GM23338 (cell line): ENCODE measurements around the gene CHN1.

Experiments
- EZH2phosphoT487 ChIP-seq: fragments of 200-600 bp; sonication (generic); IDR thresholded peaks from one replicate; pipeline ENCODE4 v1.8.1; 2018; ENCODE audit warnings: antibody characterized with exemption; ENCODE audit not compliant: unreplicated experiment
- JUNB ChIP-seq: IDR thresholded peaks from one replicate; pipeline ENCODE4 v1.6.1; 2016; ENCODE audit warnings: antibody characterized with exemption; ENCODE audit not compliant: unreplicated experiment
- TF ChIP-seq, protein P1 (sequence below), 2 experiments: fragments of 200-600 bp in 1 of 2; sonication (generic) in 1 of 2; conservative IDR thresholded peaks; 2 replicates each; pipeline versions ENCODE4 v1.5.1 to v1.6.1; 2016 to 2017; ENCODE audit warnings: antibody characterized with exemption in 2 of 2, low read depth in 2 of 2, mild to moderate bottlenecking in 2 of 2, moderate library complexity in 1 of 2

DNA sequence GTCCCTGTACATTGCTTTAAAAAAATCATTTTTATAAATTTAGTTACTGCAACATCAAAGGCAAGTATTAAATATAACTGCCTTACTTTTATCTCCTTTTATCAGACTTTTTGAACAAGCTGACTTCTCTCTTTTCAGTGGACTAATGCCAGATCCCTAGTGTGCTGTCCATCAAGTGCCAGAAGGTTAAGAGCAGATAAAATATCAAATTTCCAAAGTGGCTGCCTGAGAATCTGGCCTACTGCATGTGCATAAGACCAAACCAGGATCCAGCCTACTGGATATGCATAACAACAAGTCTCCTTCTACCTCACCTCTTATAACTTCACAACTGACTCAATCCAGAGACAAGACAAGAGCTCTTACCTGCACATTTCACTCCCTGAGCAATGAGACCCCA, 181.1 kb downstream of the CHN1 start:
- TF ChIP-seq EZH2phosphoT487 (no peak), JUNB (no peak)
- TF ChIP-seq, protein P1, sequence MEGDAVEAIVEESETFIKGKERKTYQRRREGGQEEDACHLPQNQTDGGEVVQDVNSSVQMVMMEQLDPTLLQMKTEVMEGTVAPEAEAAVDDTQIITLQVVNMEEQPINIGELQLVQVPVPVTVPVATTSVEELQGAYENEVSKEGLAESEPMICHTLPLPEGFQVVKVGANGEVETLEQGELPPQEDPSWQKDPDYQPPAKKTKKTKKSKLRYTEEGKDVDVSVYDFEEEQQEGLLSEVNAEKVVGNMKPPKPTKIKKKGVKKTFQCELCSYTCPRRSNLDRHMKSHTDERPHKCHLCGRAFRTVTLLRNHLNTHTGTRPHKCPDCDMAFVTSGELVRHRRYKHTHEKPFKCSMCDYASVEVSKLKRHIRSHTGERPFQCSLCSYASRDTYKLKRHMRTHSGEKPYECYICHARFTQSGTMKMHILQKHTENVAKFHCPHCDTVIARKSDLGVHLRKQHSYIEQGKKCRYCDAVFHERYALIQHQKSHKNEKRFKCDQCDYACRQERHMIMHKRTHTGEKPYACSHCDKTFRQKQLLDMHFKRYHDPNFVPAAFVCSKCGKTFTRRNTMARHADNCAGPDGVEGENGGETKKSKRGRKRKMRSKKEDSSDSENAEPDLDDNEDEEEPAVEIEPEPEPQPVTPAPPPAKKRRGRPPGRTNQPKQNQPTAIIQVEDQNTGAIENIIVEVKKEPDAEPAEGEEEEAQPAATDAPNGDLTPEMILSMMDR (conservative IDR thresholded peaks at IDR 0.05; ENCODE audit: low read depth in 2 of 2), result no peak
